Stimulated activated naive CD8-positive, alpha-beta T cell treated with anti-CD3 and anti-CD28 coated beads, Interleukin-15, amount 100 ng/mL, for 72 hours (primary cell): ENCODE results near the gene RUNDC3A.

ENCODE experiments used
- ATAC-seq: fragments of 150-1000 bp; cut with Tn5 transposase; 2 replicates; pipeline ENCODE4 v1.10.0; 2021; ENCODE audit warnings: mild to moderate bottlenecking, moderate library complexity
- DNase-seq, 2 donors: peaks; one replicate each; pipeline ENCODE4 v3.0.0; 2021 to 2022
- H3K27ac Mint-ChIP-seq, 2 donors: one replicate each; pipeline ENCODE4 v1.8.0; 2022; ENCODE audit warnings: mild to moderate bottlenecking in 2 of 2, mixed read lengths in 2 of 2, moderate library complexity in 2 of 2
- H3K27me3 Mint-ChIP-seq: one replicate; pipeline ENCODE4 v1.8.0; 2022; ENCODE audit warnings: mixed read lengths
- H3K4me1 Mint-ChIP-seq: one replicate; pipeline ENCODE4 v1.8.0; 2022; ENCODE audit warnings: mild to moderate bottlenecking, mixed read lengths
- H3K4me3 Mint-ChIP-seq, 2 donors: one replicate each; pipeline ENCODE4 v1.8.0; 2022; ENCODE audit warnings: mild to moderate bottlenecking in 2 of 2, mixed read lengths in 2 of 2, moderate library complexity in 1 of 2
- H3K9me3 Mint-ChIP-seq, 2 donors: one replicate each; pipeline ENCODE4 v1.8.0; 2022; ENCODE audit warnings: mixed read lengths in 2 of 2

RUNDC3A gene

DNA sequence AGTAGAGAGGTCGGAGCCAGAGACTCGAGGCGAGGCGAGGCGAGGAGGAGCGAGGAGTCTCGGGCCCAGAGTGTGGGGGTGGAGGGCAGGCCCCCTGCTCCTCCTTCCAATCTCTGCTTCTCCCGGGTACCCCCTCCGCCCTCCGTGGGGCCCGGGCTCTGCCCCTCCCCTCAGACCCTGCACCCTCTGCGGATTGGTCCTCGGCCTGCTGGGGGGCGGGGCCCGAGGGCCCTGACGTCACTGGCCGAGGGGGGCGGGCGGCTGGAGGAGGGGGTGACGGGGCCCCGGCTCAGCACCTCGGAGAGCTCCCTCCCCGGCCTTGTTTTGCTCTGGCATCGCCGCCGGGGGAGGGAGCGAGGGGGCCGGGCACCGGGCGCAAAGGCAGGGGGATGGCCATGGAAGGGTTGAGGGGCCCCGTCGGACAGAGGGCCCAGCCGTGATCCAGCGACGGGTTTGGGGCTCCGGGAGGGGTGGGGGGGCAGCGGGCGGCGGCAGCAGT, at the start of gene RUNDC3A:
TSS of gene RUNDC3A (plus strand) at position 282 of the 499 bp plus-strand sequence. CDS start 232 bp downstream, outside the sequence.
- H3K4me3 Mint-ChIP-seq = peak within 1 kb of the TSS; percentile 68 to 77
- H3K9me3 Mint-ChIP-seq = no peaks in the 10 kb centered on the region
- peaks cover 74% of the 10 kb centered on the region for H3K27me3 Mint-ChIP-seq
- peak; percentile 79 to 82 for DNase-seq
- peaks cover 29% of the 10 kb centered on the region for H3K4me1 Mint-ChIP-seq
- peak; percentile 89 for ATAC-seq
- no peak within 1 kb of the TSS for H3K27ac Mint-ChIP-seq

DNA sequence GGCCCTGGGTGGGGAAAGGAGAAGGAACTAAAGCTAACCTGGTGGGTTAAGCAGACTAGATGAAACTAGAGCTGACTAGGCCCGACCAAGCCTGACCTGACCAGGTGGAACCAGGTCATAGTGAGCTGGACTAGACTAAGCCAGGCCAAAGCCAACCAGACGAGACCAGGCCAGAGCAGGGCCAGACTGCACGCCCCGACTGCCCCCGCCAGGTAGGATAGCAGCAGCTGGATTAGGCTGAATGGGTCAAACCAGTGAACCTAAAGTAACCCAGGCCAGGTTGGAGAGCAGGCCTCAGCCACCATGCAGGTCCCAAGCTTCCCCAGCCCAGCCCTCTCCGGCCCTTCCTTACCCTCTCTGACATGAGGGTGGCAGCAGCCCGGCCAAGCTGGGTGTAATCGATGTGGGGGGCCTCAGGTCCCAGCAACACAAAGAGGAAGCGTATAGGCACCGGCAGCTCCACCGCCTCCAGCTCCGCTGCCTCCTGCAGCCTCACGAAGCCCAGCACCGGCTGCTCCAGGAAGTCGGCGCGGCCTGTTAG, 49.5 kb upstream of the RUNDC3A start:
- H3K27ac Mint-ChIP-seq = no peak overlapping the region
- no peak overlapping the region for H3K4me3 Mint-ChIP-seq
- no peaks in the 10 kb centered on the region for H3K4me1 Mint-ChIP-seq
- H3K9me3 Mint-ChIP-seq = no peaks in the 10 kb centered on the region
- no peaks in the 10 kb centered on the region for H3K27me3 Mint-ChIP-seq
- DNase-seq (no peak), ATAC-seq (no peak)

DNA sequence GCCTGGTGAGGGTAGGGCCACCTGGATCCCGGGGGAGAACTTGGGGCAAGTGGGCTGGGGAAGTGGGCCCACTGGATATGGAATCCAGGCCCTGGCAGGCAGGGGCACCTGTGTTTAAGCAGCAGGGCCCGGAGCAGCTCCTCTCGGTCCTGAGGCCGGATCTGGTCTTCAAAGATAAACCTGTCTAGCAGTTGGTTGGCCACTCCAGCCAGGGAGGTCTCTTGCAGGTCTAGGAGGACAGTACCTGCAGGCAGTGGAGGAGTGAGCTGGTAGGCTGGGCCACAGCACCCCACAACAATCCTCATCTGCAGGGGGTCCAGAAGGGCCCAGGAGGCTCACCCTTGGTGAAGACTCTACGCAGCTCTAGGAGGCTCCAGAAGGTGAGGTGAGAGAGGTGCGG, 48.1 kb upstream of the RUNDC3A start:
- H3K4me3 Mint-ChIP-seq = no peak overlapping the region
- DNase-seq (no peak), ATAC-seq (no peak)
- H3K9me3 Mint-ChIP-seq = no peaks in the 10 kb centered on the region
- no peak overlapping the region for H3K27ac Mint-ChIP-seq
- no peaks in the 10 kb centered on the region for H3K4me1 Mint-ChIP-seq
- no peaks in the 10 kb centered on the region for H3K27me3 Mint-ChIP-seq

DNA sequence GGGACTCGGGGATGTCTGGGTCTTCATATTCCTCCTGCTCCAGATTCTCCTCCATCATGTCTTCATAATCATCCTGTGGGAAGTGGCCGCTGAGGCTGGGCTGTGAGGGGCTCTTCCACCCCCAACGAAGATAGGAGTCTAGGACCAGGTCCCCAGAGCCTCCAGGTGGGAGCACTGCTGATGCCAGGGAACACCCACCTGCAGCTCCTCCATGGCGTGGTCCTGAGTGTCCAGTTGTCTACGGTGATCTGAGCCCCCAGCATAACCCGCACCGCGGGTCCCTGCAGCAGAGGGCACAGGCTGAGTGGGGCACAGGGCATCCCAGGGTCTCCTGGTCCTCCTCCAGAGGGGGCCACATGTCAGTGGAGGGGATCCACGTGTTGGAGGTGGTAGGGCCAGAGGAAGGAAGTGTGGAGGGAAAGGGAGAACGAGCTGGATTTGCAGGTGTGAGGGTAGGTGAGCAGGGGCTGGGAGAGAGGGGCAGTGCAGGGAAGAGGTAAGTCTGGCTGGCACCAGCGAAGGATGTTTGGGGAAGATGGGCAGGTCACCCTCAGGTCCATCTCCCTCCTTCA, 45.7 kb upstream of the RUNDC3A start:
- Mint-ChIP-seq H3K27me3 (no peaks in the 10 kb centered on the region), H3K4me1 (no peaks in the 10 kb centered on the region), H3K4me3 (no peak overlapping the region), H3K9me3 (no peaks in the 10 kb centered on the region), H3K27ac (no peak overlapping the region)
- DNase-seq (no peak), ATAC-seq (no peak)

DNA sequence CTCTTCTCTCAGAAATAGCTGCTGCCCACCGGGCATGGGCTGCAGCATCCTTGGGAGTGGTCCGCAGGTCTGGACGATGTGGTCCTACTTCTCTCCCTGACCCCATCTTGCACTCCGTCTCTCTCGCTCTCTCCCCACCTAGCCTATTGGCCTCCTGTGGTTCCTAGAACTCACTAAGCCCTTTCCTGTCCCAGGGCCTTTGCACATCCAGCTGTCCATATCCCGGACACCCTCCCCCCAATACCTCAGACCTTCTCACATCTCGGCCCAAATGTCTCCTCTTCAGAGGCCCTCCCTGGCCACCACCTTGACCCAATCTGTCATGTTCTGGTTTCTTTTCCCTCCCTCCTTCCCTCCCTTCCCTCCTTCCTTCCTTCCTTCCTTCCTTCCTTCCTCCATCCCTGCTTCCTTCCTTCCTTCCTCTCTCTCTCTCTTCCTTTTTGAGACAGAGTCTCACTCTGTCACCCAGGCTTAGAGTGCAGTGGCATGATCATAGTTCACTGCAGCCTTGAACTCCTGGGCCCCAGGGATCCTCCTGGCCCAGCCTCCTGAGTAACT, 45.0 kb upstream of the RUNDC3A start:
- no peaks in the 10 kb centered on the region for H3K9me3 Mint-ChIP-seq
- no peaks in the 10 kb centered on the region for H3K4me1 Mint-ChIP-seq
- H3K27ac Mint-ChIP-seq = no peak overlapping the region
- DNase-seq = no peak
- no peak for ATAC-seq
- no peaks in the 10 kb centered on the region for H3K27me3 Mint-ChIP-seq
- no peak overlapping the region for H3K4me3 Mint-ChIP-seq

DNA sequence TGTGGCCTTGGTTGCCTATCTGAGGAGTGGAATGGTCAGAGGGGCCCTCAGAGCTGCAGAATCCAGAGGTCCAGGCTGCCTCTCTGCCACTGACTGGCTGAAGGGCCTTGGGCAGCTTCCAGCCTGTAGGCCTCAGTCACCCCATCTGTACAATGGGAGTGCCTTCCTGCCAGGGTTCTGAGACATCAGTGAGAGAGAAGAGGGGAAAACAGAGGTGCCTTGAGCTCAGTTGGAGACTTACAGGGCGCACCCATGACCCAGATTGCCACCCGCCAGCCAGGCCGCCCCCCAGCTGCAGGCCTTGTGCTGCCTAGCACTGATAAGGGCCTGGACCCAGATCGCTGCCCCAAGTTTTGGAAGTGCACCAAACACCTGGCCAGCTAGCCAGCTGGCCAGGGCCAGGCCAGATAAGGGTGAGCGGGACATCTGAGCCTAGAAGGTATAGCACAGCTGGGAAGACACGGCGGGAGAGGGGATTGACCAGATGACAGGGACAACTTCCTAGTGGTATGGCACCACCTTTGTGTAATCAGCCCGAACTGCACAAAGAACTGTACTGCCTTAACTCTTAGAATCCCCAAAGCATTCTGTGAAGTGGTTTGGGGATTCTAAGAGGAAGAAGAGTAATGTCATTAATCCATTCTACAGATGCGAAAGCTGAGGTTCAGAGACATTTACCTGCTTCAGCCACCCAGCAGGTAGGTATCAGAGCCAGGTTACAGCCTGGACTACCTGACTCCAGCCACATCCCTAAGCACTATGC, 41.8 kb upstream of the RUNDC3A start:
- no peaks in the 10 kb centered on the region for H3K9me3 Mint-ChIP-seq
- peak overlapping the region in 1 of 2 donors; percentile 8 for H3K27ac Mint-ChIP-seq
- DNase-seq (no peak), ATAC-seq (no peak)
- H3K4me1 Mint-ChIP-seq = no peaks in the 10 kb centered on the region
- no peaks in the 10 kb centered on the region for H3K27me3 Mint-ChIP-seq
- no peak overlapping the region for H3K4me3 Mint-ChIP-seq

DNA sequence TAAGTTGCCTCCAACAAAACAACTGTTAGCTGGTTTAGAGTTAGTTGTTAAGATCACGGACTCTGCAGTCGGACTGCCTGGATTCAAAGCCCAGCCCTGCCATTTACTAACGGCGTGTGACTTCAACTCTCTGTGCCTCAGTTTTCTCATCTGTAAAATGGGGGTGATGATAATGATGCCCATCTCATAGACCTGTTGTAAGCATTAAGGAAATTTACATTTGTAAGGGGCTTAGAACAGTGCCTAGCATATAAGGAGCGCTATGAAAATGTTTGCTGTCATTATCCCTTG, 41.3 kb upstream of the RUNDC3A start:
- no peaks in the 10 kb centered on the region for H3K4me1 Mint-ChIP-seq
- no peak overlapping the region for H3K4me3 Mint-ChIP-seq
- no peak for ATAC-seq
- no peak overlapping the region for H3K27ac Mint-ChIP-seq
- no peaks in the 10 kb centered on the region for H3K9me3 Mint-ChIP-seq
- H3K27me3 Mint-ChIP-seq = peaks cover 4% of the 10 kb centered on the region
- no peak for DNase-seq

DNA sequence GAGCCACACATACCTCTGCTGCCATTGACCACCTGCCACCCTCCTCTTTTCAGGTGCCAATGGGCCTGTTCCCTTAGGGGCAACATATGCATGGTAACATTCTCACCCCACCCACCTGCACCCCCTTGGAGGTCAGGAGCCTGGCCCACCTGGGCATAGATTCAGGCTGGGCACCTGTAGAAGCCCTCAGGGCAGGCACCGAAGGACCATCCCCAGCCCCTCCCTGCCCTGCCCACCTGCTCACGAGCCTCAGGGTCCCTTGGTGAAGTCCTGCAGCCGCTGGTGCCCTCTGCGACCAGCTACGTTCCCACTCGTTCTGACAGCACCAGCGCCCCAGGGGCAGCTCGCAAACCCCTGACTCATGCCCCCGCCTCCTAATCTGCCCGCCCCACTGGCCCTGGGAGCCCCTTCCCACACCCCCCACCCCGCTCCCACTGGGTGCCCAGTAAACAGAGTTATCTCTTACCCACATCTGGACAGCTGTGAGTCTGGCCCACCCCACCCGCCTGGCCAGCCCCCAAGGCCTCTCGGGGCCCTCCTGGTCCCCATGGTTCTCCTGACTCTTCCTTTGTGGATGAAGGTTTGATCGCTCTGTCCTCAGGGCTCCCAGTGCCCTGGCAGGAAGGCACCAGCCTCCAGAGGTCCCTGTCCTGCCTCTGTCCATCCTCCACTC, 40.4 kb upstream of the RUNDC3A start, which contains the start of gene SLC4A1:
TSS of gene SLC4A1 (minus strand) at position 318 of the 673 bp plus-strand sequence. CDS start 5,269 bp downstream, outside the sequence.
- Mint-ChIP-seq H3K4me1 (no peaks in the 10 kb centered on the region), H3K27me3 (peaks cover 13% of the 10 kb centered on the region), H3K9me3 (no peaks in the 10 kb centered on the region), H3K4me3 (no peak within 1 kb of the TSS), H3K27ac (no peak within 1 kb of the TSS)
- DNase-seq (no peak), ATAC-seq (peak; percentile 20)

DNA sequence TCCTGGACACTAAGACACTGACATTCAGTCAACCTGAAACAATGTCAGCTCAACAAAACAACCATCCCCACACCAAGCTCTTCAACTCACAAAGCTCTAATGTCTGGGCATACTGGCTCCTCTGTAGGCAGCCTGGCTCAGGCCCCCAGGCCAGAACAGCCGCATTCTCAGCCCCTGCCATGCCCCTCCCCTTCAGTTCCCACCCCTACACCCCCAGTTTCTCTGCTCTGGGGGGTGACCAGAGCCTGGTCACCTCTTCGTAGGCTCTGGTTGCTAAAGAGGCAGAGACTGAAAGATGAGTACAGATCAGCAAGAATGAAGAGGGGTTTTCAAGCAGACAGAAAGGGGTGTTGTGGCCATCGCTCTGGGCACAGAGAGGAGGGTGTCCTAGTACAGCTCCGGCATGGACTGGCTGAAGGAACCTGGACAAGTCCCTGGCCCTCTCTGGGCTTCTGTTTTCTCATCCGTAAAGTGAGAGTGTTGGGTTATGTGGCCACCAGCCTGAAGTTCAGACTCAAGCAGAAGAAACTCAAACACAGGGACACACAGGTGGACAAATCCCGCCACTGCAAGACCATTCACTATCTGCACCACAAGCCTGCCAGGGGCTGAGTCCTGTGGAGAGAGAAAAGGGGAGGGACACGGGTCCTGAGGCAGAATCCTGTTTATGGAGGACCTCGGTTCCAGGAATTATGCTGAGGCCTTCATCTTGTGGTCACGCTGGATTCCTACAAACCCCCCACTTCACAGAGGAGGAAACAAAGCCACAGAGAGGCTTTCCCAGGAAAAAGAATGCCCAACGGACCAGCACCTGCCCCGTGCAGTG, 39.5 kb upstream of the RUNDC3A start:
- no peaks in the 10 kb centered on the region for H3K4me1 Mint-ChIP-seq
- peaks cover 13% of the 10 kb centered on the region for H3K27me3 Mint-ChIP-seq
- DNase-seq = no peak
- no peaks in the 10 kb centered on the region for H3K9me3 Mint-ChIP-seq
- no peak for ATAC-seq
- H3K27ac Mint-ChIP-seq = no peak overlapping the region
- H3K4me3 Mint-ChIP-seq = no peak overlapping the region

DNA sequence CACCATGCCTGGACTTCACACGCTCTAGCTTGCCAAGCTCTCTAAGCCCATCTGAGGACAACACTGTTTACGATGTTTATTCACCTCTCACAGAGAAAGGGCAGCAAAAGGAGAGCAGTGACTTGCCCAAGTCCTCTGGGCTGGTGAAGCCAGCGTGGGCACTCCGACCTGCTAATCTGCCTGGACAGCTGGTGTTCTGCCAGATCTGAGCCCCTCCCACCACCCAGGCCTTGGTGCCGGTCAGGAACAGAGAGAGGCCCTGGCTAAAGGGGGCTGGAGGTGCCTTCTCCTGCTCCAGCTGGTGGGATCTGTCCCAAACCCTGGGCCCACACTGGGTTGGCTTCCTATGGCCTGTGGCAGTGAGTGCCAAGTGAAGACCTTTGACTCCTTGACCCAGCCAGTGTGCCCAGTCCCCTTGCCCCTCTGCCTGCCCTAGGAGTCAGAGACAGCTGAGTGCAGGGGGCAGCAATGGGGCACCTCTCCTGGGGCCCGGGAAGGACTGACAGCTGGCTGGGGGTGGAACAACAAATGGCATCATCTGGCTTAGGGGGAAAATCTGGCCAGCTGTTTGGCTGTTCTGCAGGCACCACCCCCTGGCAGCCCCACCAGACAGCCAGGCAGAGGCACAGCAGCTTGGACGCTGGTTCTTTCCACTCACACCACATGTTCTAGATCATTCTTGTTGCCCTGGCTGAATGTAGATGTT, 38.7 kb upstream of the RUNDC3A start:
- Mint-ChIP-seq H3K9me3 (no peaks in the 10 kb centered on the region), H3K27me3 (peaks cover 13% of the 10 kb centered on the region), H3K27ac (peak overlapping the region in 1 of 2 donors; percentile 52), H3K4me3 (no peak overlapping the region), H3K4me1 (no peaks in the 10 kb centered on the region)
- DNase-seq (no peak), ATAC-seq (no peak)

DNA sequence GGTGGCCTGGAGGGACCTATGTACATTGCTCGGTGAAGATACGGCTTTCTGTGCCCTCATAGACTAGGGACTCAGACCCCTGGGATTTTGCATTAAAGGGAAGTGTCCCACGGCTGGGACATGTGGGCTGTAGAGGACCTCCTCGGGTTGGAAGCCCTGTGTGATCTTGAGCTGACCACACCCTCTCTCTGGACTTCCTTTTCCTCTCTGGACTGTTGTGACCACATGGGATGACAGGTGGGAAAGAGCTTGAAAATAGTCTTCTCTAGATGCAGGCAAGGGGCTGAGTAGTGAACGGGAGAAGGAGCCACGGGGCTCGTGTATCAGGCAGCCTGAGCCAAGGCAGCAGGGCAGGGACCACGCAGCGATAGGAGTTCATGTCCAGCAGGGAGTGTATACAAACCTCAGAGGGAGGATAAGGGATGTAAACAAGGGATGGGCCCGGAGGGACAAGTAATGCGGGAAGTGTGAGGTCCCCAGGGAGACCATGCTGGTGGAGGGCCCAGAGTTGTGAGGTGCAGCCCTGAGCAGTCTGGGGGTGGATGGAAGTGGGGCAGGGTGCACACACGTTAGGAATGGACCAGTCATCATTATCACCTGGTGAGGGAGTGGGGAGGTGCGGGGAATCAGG, 36.0 kb upstream of the RUNDC3A start:
- Mint-ChIP-seq H3K4me1 (no peaks in the 10 kb centered on the region), H3K27ac (peak overlapping the region in 1 of 2 donors; percentile 2), H3K9me3 (no peaks in the 10 kb centered on the region), H3K4me3 (no peak overlapping the region), H3K27me3 (peaks cover 13% of the 10 kb centered on the region)
- DNase-seq = no peak
- no peak for ATAC-seq

DNA sequence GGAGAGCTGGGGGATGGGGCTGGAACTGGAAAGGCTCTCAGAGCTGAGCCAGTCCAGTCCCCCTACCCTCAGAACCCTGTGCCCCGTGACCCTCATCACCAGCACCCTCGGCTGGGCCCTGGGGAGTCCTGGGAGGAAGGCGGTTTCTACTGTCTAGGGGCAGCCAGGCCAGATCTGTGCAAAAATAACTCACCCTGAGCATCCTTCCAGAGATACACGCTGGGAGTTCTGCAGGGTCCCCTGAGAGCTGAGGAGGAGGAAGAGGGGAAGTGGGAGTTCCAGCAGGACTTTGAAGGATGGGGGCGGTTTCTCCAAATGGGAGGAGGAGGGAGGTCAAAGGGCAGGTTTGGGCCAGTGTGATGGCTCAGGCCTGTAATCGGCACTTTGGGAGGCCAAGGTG, 35.4 kb upstream of the RUNDC3A start:
- H3K27ac Mint-ChIP-seq = no peak overlapping the region
- H3K9me3 Mint-ChIP-seq = no peaks in the 10 kb centered on the region

DNA sequence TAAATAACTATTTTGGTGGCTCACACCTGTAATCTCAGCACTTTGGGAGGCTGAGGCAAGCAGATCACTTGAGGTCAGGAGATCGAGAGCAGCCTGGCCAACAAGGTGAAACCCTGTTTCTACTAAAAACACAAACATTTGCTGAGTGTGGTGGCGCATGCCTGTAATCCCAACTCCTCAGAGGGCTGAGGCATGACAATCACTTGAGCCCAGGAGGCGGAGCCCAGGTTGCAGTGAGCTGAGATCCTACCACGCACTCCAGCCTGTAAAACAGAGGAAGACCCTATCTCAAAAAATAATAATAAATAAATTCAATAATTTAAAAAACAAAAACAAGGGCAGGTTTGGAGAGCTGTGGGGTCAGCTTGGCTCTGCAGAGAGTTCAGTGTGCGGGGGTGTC, 34.8 kb upstream of the RUNDC3A start:
- no peak for ATAC-seq

More for the DNA sequence above, 35.4 kb upstream of the RUNDC3A start:
- Mint-ChIP-seq H3K27me3 (peaks cover 13% of the 10 kb centered on the region), H3K4me3 (no peak overlapping the region), H3K4me1 (no peaks in the 10 kb centered on the region)
- no peak for DNase-seq
- no peak for ATAC-seq

DNA sequence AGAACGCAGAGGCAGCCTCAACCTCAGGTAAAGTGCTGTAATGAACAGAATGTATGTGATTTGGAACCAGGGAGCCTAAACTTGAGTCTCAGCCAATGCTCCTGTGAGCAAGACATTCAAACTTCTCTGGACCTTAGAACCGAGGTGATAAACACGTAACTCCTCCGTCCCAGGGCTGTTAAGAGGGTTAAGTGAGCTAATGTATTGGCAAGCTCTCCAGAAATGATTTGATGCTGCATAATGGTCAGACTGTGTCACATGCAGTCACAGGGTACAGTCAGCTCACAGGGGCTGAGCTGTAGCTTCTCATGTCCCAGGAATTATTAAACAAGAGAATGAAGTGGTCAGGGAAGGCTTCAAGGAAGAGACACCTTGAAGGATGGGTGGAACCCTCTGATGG, 30.4 kb upstream of the RUNDC3A start:
- Mint-ChIP-seq H3K27ac (no peak overlapping the region), H3K9me3 (no peaks in the 10 kb centered on the region), H3K4me3 (no peak overlapping the region), H3K4me1 (peaks cover 15% of the 10 kb centered on the region), H3K27me3 (peaks cover 11% of the 10 kb centered on the region)
- DNase-seq (no peak), ATAC-seq (no peak)

More for the DNA sequence above, 34.8 kb upstream of the RUNDC3A start:
- no peak overlapping the region for H3K4me3 Mint-ChIP-seq
- H3K27me3 Mint-ChIP-seq = peaks cover 13% of the 10 kb centered on the region
- H3K27ac Mint-ChIP-seq = no peak overlapping the region
- no peaks in the 10 kb centered on the region for H3K4me1 Mint-ChIP-seq
- no peak for DNase-seq
- no peaks in the 10 kb centered on the region for H3K9me3 Mint-ChIP-seq
